Measurements from ENCODE around the gene CYB561D2. TPM values are rescaled to one million over a fixed set of nuclear protein-coding genes. Genes with fewer than 3 reads are reported as not detected.

The CYB561D2 gene
- total RNA-seq, 1 donor: 25.0 TPM

GRCh38 chr3:50393061-50393460 lies 42.4 kb downstream of the CYB561D2 start:
- H3K4me1 ChIP-seq (ENCODE audit: insufficient read depth, low read length): no peaks in the 10 kb centered on the region

DNA sequence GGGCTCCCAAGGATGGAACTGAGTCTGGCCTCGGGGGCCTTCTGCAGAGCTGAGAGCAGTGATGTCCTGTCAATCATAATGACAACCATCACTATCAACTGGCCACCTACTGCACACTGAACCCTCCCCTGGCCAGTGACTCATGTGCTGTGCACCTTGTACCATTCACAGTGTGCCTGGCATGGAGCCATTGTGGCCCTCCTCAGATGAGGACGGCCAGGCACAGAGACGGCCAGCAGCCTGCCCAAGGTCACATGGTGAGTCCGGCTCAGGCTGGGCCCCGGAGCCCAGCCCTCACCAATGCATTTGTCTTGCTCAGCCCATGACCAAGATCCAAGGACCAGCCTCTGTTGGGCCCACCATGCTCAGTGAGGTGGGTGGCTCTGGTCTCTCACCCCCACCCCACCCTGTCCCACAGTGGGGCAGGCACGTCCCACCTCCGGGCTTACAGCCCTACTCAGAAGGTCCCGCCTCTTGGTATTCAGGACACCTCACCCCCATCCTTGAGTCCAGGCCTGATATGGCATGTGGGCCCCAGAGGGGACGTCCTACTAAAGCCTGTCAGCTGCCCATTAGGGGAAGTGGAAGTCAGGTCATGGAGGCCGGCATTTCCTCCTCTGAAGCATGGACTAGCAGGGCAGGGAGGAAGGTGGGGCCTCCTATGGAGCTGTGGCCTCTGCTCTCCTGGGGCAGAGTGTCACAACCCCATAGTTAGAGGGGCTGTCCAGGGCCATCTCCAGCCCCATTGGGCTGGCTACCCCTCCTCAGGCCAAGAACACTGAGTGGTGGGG lies 44.6 kb downstream of the CYB561D2 start:
- Histone ChIP-seq H2AFZ (ENCODE audit: low read length) (no peak overlapping the region), H3K27ac (ENCODE audit: low read depth, low read length) (no peak overlapping the region), H3K36me3 (ENCODE audit: insufficient read depth, low read length) (no peaks in the 10 kb centered on the region), H4K20me1 (ENCODE audit: insufficient read depth, low read length) (no peaks in the 10 kb centered on the region), H3K9me3 (ENCODE audit: low read depth, low read length) (no peaks in the 10 kb centered on the region), H3K4me2 (ENCODE audit: insufficient read depth, low read length) (no peak overlapping the region), H3K4me3 (ENCODE audit: insufficient read depth, low read length) (no peak overlapping the region), H3K79me2 (ENCODE audit: insufficient read depth, low read length) (no peaks in the 10 kb centered on the region), H3K27me3 (ENCODE audit: insufficient read depth, low read length) (peaks cover 3% of the 10 kb centered on the region), H3K4me1 (ENCODE audit: insufficient read depth, low read length) (no peaks in the 10 kb centered on the region)
- no peak for TF ChIP-seq CTCF (IDR thresholded peaks at IDR 0.05; ENCODE audit: extremely low read depth, low read depth, low read length)
- DNase-seq (ENCODE audit: insufficient read length, low spot score, missing footprints): no peak

More at GRCh38 chr3:50393061-50393460, 42.4 kb downstream of the CYB561D2 start:
- Histone ChIP-seq H3K27ac (ENCODE audit: low read depth, low read length) (no peak overlapping the region), H3K27me3 (ENCODE audit: insufficient read depth, low read length) (no peaks in the 10 kb centered on the region), H3K4me3 (ENCODE audit: insufficient read depth, low read length) (no peak overlapping the region), H3K9me3 (ENCODE audit: low read depth, low read length) (no peaks in the 10 kb centered on the region), H3K4me2 (ENCODE audit: insufficient read depth, low read length) (no peak overlapping the region), H3K36me3 (ENCODE audit: insufficient read depth, low read length) (no peaks in the 10 kb centered on the region), H3K79me2 (ENCODE audit: insufficient read depth, low read length) (no peaks in the 10 kb centered on the region), H4K20me1 (ENCODE audit: insufficient read depth, low read length) (no peaks in the 10 kb centered on the region), H2AFZ (ENCODE audit: low read length) (no peak overlapping the region)
- TF ChIP-seq CTCF (IDR thresholded peaks at IDR 0.05; ENCODE audit: extremely low read depth, low read depth, low read length): no peak
- no peak for DNase-seq (ENCODE audit: insufficient read length, low spot score, missing footprints)

DNA sequence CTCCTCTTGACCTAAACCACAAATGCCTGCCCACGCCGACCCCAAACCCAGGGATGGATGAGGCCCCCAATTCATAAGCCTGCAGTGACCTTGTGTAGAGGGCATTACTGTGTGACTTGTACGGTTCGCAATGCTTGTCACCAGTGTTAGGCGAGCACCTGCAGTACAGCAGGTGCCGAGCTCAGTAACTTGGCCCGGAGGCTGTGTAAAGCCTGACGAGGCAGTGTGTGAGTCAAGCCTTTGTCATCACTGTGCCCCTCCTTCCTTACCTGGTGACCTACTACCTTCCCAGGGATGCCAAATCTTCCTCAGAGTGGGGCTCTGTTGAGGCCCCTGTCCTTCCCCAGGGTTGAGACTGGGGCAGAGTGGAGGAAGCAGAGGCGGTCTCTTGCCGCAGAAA lies 45.8 kb downstream of the CYB561D2 start:
- no peak overlapping the region for H3K4me3 ChIP-seq (ENCODE audit: insufficient read depth, low read length)
- TF ChIP-seq CTCF (IDR thresholded peaks at IDR 0.05; ENCODE audit: extremely low read depth, low read depth, low read length): no peak
- H3K4me1 ChIP-seq (ENCODE audit: insufficient read depth, low read length): no peaks in the 10 kb centered on the region
- H3K79me2 ChIP-seq (ENCODE audit: insufficient read depth, low read length): no peaks in the 10 kb centered on the region
- H3K27me3 ChIP-seq (ENCODE audit: insufficient read depth, low read length): peaks cover 6% of the 10 kb centered on the region
- no peak overlapping the region for H2AFZ ChIP-seq (ENCODE audit: low read length)
- no peak for DNase-seq (ENCODE audit: insufficient read length, low spot score, missing footprints)
- H3K9me3 ChIP-seq (ENCODE audit: low read depth, low read length): no peaks in the 10 kb centered on the region
- H3K36me3 ChIP-seq (ENCODE audit: insufficient read depth, low read length): no peaks in the 10 kb centered on the region
- H3K4me2 ChIP-seq (ENCODE audit: insufficient read depth, low read length): no peak overlapping the region
- H4K20me1 ChIP-seq (ENCODE audit: insufficient read depth, low read length): no peaks in the 10 kb centered on the region
- H3K27ac ChIP-seq (ENCODE audit: low read depth, low read length): no peak overlapping the region

DNA sequence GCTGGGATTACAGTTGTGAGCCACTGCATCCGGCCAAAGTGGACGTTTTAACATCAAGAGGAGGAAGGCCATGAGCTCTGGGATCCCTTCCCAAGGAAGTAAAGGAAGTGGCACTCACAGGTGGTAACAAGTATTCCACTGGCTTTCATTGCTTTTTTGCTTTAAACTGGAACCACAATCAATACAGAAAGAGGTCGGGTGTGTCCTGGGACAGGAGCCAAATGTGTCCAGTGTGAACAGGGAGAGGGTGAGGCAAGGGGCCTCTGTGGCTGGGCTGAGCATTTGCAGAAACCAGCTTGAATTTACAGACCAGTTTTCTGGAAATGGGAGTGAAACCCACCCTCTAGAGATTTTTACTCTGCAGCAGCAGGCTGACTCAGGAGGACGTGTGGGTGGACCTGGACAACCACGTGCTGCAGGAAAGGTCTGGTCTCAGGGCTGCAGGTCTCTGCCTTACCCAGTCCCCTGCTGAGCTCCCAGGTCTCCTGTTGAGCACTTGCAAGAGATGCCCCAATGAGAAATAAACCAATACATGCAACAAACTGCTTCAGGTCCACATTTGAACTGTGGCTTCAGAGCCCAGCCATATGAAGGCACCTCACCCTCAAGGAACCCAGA lies 51.4 kb downstream of the CYB561D2 start:
- Histone ChIP-seq H4K20me1 (ENCODE audit: insufficient read depth, low read length) (no peaks in the 10 kb centered on the region), H3K9me3 (ENCODE audit: low read depth, low read length) (no peaks in the 10 kb centered on the region), H3K27me3 (ENCODE audit: insufficient read depth, low read length) (peaks cover 6% of the 10 kb centered on the region), H3K36me3 (ENCODE audit: insufficient read depth, low read length) (no peaks in the 10 kb centered on the region), H2AFZ (ENCODE audit: low read length) (no peak overlapping the region), H3K79me2 (ENCODE audit: insufficient read depth, low read length) (no peaks in the 10 kb centered on the region), H3K27ac (ENCODE audit: low read depth, low read length) (no peak overlapping the region), H3K4me3 (ENCODE audit: insufficient read depth, low read length) (no peak overlapping the region), H3K4me2 (ENCODE audit: insufficient read depth, low read length) (no peak overlapping the region), H3K4me1 (ENCODE audit: insufficient read depth, low read length) (no peaks in the 10 kb centered on the region)
- TF ChIP-seq CTCF (IDR thresholded peaks at IDR 0.05; ENCODE audit: extremely low read depth, low read depth, low read length): no peak
- DNase-seq (ENCODE audit: insufficient read length, low spot score, missing footprints): no peak
